ENCODE measurements around the gene CHURC1.
"Not testable (repeated sequence)": the region's sequence is repeated elsewhere in the genome, so short reads cannot be mapped to it uniquely, and the experiment has no call there.

CHURC1 gene

GRCh38 chr14:64906022-64906421, 8.2 kb upstream of the CHURC1 start:
- DNase-seq (ENCODE audit: low read depth in 4 of 4, low spot score in 1 of 4) = no peak

GRCh38 chr14:64910847-64911495, 3.3 kb upstream of the CHURC1 start:
- DNase-seq (ENCODE audit: low read depth in 4 of 4, low spot score in 1 of 4) = no peak

GRCh38 chr14:64912261-64912660, 2.0 kb upstream of the CHURC1 start:
- DNase-seq (ENCODE audit: low read depth in 4 of 4, low spot score in 1 of 4) = no peak

- not testable (repeated sequence) for DNase-seq (ENCODE audit: low read depth in 4 of 4, low spot score in 1 of 4)
These were observed 778 bp upstream of the CHURC1 start for GRCh38 chr14:64913477-64913876.

GRCh38 chr14:64915029-64915424, 772 bp downstream of the CHURC1 start:
- DNase-seq (ENCODE audit: low read depth in 4 of 4, low spot score in 1 of 4) = no peak

GRCh38 chr14:64915797-64916196, 1.5 kb downstream of the CHURC1 start:
- no peak for DNase-seq (ENCODE audit: low read depth in 4 of 4, low spot score in 1 of 4)

GRCh38 chr14:64918216-64918615, 4.0 kb downstream of the CHURC1 start:
- no peak for DNase-seq (ENCODE audit: low read depth in 4 of 4, low spot score in 1 of 4)

GRCh38 chr14:64919215-64919614, 5.0 kb downstream of the CHURC1 start:
- DNase-seq (ENCODE audit: low read depth in 4 of 4, low spot score in 1 of 4) = no peak

GRCh38 chr14:64919618-64920017, 5.4 kb downstream of the CHURC1 start:
- no peak for DNase-seq (ENCODE audit: low read depth in 4 of 4, low spot score in 1 of 4)

GRCh38 chr14:64920465-64920864, 6.2 kb downstream of the CHURC1 start:
- DNase-seq (ENCODE audit: low read depth in 4 of 4, low spot score in 1 of 4) = no peak

GRCh38 chr14:64923015-64923414, 8.8 kb downstream of the CHURC1 start:
- no peak for DNase-seq (ENCODE audit: low read depth in 4 of 4, low spot score in 1 of 4)

GRCh38 chr14:64926398-64926995, 12.2 kb downstream of the CHURC1 start:
- DNase-seq (ENCODE audit: low read depth in 4 of 4, low spot score in 1 of 4) = no peak

- DNase-seq (ENCODE audit: low read depth in 4 of 4, low spot score in 1 of 4) = no peak
These were observed 12.8 kb downstream of the CHURC1 start for GRCh38 chr14:64927031-64927430.

- no peak for DNase-seq (ENCODE audit: low read depth in 4 of 4, low spot score in 1 of 4)
These were observed 14.2 kb downstream of the CHURC1 start for GRCh38 chr14:64928239-64929013.

GRCh38 chr14:64929014-64929359, 14.7 kb downstream of the CHURC1 start:
- no peak for DNase-seq (ENCODE audit: low read depth in 4 of 4, low spot score in 1 of 4)

- no peak for DNase-seq (ENCODE audit: low read depth in 4 of 4, low spot score in 1 of 4)
These were observed 16.0 kb downstream of the CHURC1 start for GRCh38 chr14:64930085-64930843.

GRCh38 chr14:64931123-64931522, 16.9 kb downstream of the CHURC1 start:
- no peak for DNase-seq (ENCODE audit: low read depth in 4 of 4, low spot score in 1 of 4)

- no peak for DNase-seq (ENCODE audit: low read depth in 4 of 4, low spot score in 1 of 4)
These were observed 18.0 kb downstream of the CHURC1 start for GRCh38 chr14:64932231-64932630.

- DNase-seq (ENCODE audit: low read depth in 4 of 4, low spot score in 1 of 4) = no peak
These were observed 20.2 kb downstream of the CHURC1 start for GRCh38 chr14:64934338-64934929.

- DNase-seq (ENCODE audit: low read depth in 4 of 4, low spot score in 1 of 4) = no peak
These were observed 21.3 kb downstream of the CHURC1 start for GRCh38 chr14:64935508-64935907.

- DNase-seq (ENCODE audit: low read depth in 4 of 4, low spot score in 1 of 4) = no peak
These were observed 23.0 kb downstream of the CHURC1 start for GRCh38 chr14:64937171-64937820.

All from stimulated activated CD4-positive, alpha-beta T cell treated with anti-CD3 and anti-CD28 coated beads, Interleukin-1b, Interleukin-23, amount 100 ng/mL, for 24 hours (primary cell).